Measurements from ENCODE around the gene POLD1.

DNA sequence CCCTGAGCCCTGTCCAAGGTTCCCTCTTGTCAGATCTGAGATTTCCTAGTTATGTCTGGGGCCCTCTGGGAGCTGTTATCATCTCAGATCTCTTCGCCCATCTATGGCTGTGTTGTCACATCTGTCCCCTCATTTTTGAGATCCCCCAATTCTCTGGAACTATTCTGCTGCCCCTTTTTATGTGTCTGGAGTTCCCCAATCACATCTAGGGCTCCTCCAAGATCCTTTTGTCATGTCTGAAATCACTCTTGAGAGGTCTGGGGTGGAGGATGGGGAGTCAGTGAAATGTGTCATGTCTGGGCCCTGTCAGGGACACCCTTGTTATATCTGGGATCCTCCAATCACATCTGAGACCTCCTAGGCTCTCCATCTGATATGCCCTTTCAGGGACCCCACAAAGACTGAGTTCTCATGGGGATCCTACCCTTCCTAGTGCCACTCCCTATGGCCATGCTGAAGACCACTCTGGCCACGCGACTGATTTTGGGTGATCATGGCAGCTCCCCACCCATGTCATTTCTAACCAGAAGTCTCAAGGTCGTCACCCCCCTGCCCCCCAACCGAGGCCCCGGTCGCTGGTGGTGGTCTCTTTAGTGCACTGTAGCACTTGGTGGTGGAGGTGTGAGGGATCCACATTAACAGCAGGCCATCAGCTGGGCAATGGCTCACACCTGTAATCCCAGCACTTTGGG is 44.8 kb downstream of the POLD1 start:
- TF ChIP-seq, protein P1, sequence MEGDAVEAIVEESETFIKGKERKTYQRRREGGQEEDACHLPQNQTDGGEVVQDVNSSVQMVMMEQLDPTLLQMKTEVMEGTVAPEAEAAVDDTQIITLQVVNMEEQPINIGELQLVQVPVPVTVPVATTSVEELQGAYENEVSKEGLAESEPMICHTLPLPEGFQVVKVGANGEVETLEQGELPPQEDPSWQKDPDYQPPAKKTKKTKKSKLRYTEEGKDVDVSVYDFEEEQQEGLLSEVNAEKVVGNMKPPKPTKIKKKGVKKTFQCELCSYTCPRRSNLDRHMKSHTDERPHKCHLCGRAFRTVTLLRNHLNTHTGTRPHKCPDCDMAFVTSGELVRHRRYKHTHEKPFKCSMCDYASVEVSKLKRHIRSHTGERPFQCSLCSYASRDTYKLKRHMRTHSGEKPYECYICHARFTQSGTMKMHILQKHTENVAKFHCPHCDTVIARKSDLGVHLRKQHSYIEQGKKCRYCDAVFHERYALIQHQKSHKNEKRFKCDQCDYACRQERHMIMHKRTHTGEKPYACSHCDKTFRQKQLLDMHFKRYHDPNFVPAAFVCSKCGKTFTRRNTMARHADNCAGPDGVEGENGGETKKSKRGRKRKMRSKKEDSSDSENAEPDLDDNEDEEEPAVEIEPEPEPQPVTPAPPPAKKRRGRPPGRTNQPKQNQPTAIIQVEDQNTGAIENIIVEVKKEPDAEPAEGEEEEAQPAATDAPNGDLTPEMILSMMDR (IDR thresholded peaks at IDR 0.05): no peak
- TF ChIP-seq POLR2A (IDR thresholded peaks at IDR 0.05): no peak
